ENCODE measurements around the gene TTC34.

The TTC34 gene

DNA sequence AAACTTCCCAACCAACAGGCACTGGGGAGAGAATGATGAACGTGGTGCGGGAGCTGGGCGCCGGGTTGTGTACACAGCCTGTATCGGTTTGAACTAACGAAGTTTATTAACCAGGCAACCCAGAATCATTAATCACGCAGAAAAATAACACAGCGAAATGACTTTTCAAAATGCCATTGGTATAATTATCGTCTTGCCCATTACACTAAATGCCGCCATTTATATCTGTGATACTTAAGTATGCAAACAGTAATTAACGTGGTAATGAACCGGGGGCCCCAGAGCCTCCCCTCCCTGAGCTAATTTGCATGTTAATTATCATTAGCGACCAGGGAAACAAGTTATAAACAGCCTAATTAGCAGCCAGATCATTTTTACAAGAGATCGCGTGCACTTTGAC is 5.1 kb upstream of the TTC34 start:
- H3K9ac ChIP-seq (ENCODE audit: low read length) = no peak overlapping the region
- H3K79me2 ChIP-seq (ENCODE audit: low read length) = no peaks in the 10 kb centered on the region
- no peaks in the 10 kb centered on the region for H3K4me1 ChIP-seq (ENCODE audit: low read length)
- no peaks in the 10 kb centered on the region for H3K36me3 ChIP-seq (replicated peaks; ENCODE audit: low read depth, low read length)
- no peaks in the 10 kb centered on the region for H4K20me1 ChIP-seq (ENCODE audit: insufficient read depth, low read length)
- no peak overlapping the region for H3K4me3 ChIP-seq (ENCODE audit: low read length)
- no peak overlapping the region for H2AFZ ChIP-seq (ENCODE audit: low read depth, low read length)
- H3K27ac ChIP-seq (ENCODE audit: low read length) = no peak overlapping the region
- no peaks in the 10 kb centered on the region for H3K27me3 ChIP-seq (ENCODE audit: low read depth, low read length)
- H3K9me3 ChIP-seq (ENCODE audit: insufficient read depth, low read length) = no peaks in the 10 kb centered on the region
- H3K4me2 ChIP-seq (ENCODE audit: low read length) = no peak overlapping the region
- TF ChIP-seq EZH2phosphoT487 (IDR thresholded peaks at IDR 0.05; ENCODE audit: low read depth) = no peak
- TF ChIP-seq, protein P1, sequence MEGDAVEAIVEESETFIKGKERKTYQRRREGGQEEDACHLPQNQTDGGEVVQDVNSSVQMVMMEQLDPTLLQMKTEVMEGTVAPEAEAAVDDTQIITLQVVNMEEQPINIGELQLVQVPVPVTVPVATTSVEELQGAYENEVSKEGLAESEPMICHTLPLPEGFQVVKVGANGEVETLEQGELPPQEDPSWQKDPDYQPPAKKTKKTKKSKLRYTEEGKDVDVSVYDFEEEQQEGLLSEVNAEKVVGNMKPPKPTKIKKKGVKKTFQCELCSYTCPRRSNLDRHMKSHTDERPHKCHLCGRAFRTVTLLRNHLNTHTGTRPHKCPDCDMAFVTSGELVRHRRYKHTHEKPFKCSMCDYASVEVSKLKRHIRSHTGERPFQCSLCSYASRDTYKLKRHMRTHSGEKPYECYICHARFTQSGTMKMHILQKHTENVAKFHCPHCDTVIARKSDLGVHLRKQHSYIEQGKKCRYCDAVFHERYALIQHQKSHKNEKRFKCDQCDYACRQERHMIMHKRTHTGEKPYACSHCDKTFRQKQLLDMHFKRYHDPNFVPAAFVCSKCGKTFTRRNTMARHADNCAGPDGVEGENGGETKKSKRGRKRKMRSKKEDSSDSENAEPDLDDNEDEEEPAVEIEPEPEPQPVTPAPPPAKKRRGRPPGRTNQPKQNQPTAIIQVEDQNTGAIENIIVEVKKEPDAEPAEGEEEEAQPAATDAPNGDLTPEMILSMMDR (IDR thresholded peaks at IDR 0.05; ENCODE audit: low read depth, low read length) = no peak

DNA sequence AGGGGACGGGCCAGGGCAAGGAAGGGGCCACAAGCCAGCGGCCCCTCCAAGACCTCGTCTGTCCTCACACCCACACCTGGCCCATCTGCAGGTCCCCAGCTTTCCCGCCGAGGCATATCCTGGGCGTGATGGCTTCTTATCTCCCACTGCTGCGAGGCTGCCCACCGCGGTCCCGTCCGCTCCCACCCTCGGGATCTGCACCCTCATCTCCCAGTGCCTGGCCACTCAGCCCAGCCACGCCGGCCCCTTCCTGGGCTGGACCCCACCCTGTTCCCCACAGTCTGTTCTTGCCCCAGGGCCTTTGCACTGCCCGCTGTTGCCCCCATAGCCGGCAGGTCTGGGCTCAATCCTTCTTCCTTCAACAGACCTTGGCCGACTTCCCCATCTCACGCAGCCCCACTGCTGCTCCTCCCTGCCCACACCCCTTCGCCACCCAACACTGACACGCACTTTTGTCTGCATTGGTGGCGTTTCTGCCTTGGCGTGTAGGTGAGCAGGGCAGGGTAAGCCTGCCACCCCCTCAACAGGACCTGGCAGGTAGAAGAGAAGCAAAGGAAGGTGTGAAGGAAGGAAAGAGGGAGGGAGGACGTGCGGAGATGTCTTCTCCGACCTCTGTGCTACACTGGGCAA is 4.4 kb upstream of the TTC34 start:
- H3K36me3 ChIP-seq (replicated peaks; ENCODE audit: low read depth, low read length) = no peaks in the 10 kb centered on the region
- no peaks in the 10 kb centered on the region for H3K27me3 ChIP-seq (ENCODE audit: low read depth, low read length)
- TF ChIP-seq, protein P1 (IDR thresholded peaks at IDR 0.05; ENCODE audit: low read depth, low read length) = no peak
- TF ChIP-seq EZH2phosphoT487 (IDR thresholded peaks at IDR 0.05; ENCODE audit: low read depth) = no peak
- no peak overlapping the region for H2AFZ ChIP-seq (ENCODE audit: low read depth, low read length)
- H3K27ac ChIP-seq (ENCODE audit: low read length) = no peak overlapping the region
- H3K4me2 ChIP-seq (ENCODE audit: low read length) = no peak overlapping the region
- no peak overlapping the region for H3K9ac ChIP-seq (ENCODE audit: low read length)
- no peak overlapping the region for H3K4me3 ChIP-seq (ENCODE audit: low read length)
- no peaks in the 10 kb centered on the region for H3K9me3 ChIP-seq (ENCODE audit: insufficient read depth, low read length)
- H4K20me1 ChIP-seq (ENCODE audit: insufficient read depth, low read length) = no peaks in the 10 kb centered on the region
- H3K4me1 ChIP-seq (ENCODE audit: low read length) = no peaks in the 10 kb centered on the region
- no peaks in the 10 kb centered on the region for H3K79me2 ChIP-seq (ENCODE audit: low read length)

DNA sequence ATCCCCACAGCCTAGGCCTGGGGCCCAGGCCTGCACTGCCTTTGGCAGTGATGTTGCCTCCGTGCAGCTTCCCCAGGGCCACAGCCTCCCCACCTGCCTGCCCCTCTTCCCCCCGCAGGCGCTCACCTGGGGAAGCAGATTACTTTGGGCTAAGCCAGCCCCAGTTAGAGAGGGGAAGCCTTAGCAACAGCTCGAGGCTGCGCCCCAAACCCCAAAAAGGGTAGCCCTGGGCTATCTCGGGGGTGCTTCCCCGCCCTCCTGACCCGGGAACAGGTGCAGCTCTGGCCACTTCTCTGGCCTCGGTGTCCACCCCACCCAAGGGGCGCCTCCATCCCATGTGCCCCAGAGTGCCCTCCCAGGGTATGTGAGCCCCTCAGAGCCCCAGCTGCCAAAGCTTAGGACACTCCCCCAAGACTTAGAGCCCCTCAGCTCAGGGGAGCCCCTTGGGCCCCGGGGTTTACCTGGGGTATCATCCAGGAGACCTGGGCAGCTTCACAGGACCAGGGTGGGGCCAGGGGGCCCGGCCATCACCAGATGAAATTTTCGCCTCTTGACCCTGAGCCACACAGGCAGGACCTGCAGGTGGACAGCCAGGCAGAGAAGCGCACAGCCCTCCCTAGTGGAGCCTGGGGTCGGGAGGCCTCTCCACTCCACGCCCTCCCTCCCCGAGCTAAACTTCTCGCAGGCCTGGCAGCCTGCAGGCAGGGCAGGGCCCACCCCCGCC is 3.3 kb upstream of the TTC34 start:
- Histone ChIP-seq H3K27me3 (ENCODE audit: low read depth, low read length) (no peaks in the 10 kb centered on the region), H3K9ac (ENCODE audit: low read length) (no peak overlapping the region), H3K4me2 (ENCODE audit: low read length) (no peak overlapping the region), H3K36me3 (replicated peaks; ENCODE audit: low read depth, low read length) (no peaks in the 10 kb centered on the region), H2AFZ (ENCODE audit: low read depth, low read length) (no peak overlapping the region), H3K4me3 (ENCODE audit: low read length) (no peak overlapping the region), H3K27ac (ENCODE audit: low read length) (no peak overlapping the region), H3K79me2 (ENCODE audit: low read length) (no peaks in the 10 kb centered on the region), H3K9me3 (ENCODE audit: insufficient read depth, low read length) (no peaks in the 10 kb centered on the region), H3K4me1 (ENCODE audit: low read length) (no peaks in the 10 kb centered on the region), H4K20me1 (ENCODE audit: insufficient read depth, low read length) (no peaks in the 10 kb centered on the region)
- no peak for TF ChIP-seq EZH2phosphoT487 (IDR thresholded peaks at IDR 0.05; ENCODE audit: low read depth)
- TF ChIP-seq, protein P1 (IDR thresholded peaks at IDR 0.05; ENCODE audit: low read depth, low read length) = no peak

DNA sequence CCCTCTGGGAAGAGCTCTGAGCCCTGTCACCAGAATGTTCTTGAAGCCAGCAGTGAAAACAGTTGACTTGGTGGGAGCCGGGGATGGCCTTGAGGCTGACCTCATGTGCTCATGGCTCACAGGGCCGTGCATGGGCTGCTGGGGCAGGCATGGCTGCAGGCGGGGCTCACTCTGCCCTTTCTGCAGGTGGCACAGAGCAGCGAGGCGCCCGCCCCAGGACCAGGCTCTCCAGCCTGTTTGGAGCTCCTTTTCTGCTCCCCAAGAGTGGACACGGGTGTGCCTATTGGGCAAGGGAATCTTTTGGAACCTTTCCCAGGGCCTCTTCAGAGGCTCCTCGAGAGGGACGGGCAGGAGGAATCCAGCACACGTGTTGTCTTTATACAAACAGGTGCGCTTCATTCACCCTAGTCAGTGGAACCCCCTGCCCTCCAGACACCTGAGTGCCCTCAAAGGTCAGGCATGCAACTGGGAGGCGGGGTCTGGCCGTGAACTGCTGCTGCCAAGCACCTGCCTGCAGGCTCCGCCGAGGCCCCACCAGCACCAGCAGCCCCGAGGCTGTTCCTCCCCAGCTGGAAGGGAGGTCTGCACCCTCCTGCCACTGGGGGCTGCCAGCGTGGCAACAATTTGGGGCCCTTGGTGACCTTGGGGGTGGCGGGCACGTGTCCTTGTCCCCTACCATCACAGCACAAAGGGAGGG is 2.6 kb upstream of the TTC34 start:
- H3K9me3 ChIP-seq (ENCODE audit: insufficient read depth, low read length) = no peaks in the 10 kb centered on the region
- H3K4me2 ChIP-seq (ENCODE audit: low read length) = no peak overlapping the region
- H2AFZ ChIP-seq (ENCODE audit: low read depth, low read length) = no peak overlapping the region
- no peak overlapping the region for H3K27ac ChIP-seq (ENCODE audit: low read length)
- H3K9ac ChIP-seq (ENCODE audit: low read length) = no peak overlapping the region
- H3K4me1 ChIP-seq (ENCODE audit: low read length) = no peaks in the 10 kb centered on the region
- H3K79me2 ChIP-seq (ENCODE audit: low read length) = no peaks in the 10 kb centered on the region
- H3K27me3 ChIP-seq (ENCODE audit: low read depth, low read length) = no peaks in the 10 kb centered on the region
- H3K36me3 ChIP-seq (replicated peaks; ENCODE audit: low read depth, low read length) = no peaks in the 10 kb centered on the region
- TF ChIP-seq EZH2phosphoT487 (IDR thresholded peaks at IDR 0.05; ENCODE audit: low read depth) = no peak
- TF ChIP-seq, protein P1 (IDR thresholded peaks at IDR 0.05; ENCODE audit: low read depth, low read length) = no peak
- H3K4me3 ChIP-seq (ENCODE audit: low read length) = no peak overlapping the region
- H4K20me1 ChIP-seq (ENCODE audit: insufficient read depth, low read length) = no peaks in the 10 kb centered on the region
